Measurements from ENCODE around the gene FICD.

The FICD gene

GRCh38 chr12:108567406-108568337 lies 52.6 kb downstream of the FICD start:
- DNase-seq (ENCODE audit: low read depth in 2 of 2) = no peak

GRCh38 chr12:108568338-108569154 lies 53.5 kb downstream of the FICD start:
- DNase-seq (ENCODE audit: low read depth in 2 of 2) = peak in 1 of 2 donors; percentile 45

Data from activated CD4-positive, alpha-beta T cell treated with anti-CD3 and anti-CD28 coated beads for 24 hours (primary cell).